Fibroblast of skin of left biceps (primary cell): ENCODE results near the gene AARS2.

ENCODE experiments used
- DNase-seq, 2 experiments: peaks; one replicate each; pipeline ENCODE4 v3.0.0-alpha.2; 2013; ENCODE audit warnings: low read depth in 2 of 2

Gene AARS2

DNA sequence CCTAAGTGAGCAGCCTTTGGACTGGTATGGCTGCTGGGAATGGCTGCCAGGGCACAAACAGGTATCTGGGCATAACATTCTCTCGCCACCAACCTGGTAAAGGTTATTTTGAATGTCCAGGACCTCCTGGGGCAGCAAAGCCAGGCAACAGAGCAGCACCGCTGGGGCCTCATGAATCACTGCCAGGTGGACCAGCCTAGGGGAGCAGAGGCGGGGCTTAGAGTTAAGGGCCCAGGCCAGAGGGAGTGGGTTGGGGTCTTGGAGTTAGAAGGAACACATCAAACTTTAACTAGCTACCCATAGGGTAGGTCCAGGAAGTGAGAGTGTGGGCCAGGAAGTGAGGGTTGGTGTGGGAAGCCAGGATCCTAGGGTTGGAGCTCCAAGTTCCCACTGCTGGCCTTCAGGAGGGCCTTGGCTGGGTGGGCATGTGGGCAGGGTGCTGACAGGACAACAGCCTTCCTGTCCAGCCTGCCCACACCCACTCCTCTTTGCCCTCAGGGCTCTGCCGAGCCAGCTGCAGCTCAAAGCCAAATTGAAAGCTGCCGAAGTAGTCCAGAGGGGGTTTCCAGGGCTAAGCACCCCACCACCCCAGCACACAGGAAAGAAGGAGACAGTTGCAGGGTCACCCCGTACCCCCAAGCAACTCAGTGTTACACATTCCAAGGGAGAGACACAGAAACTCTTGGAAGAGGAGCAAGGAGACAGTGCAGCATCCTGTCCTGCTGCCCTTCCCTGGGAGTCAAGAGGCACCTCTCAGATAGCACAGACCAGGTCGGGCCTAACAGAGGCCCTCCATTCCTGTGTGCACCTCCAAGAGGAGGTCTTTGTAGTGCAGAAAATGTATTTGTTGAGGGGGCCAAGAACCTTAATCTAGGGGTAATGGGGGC is 50.4 kb downstream of the AARS2 start:
- DNase-seq: no peak

- no peak for DNase-seq
These were observed 51.6 kb downstream of the AARS2 start for GRCh38 chr6:44261581-44261980.

- DNase-seq: no peak
These were observed 52.5 kb downstream of the AARS2 start for GRCh38 chr6:44260451-44261297.

GRCh38 chr6:44260011-44260410 is 53.1 kb downstream of the AARS2 start:
- no peak for DNase-seq

DNA sequence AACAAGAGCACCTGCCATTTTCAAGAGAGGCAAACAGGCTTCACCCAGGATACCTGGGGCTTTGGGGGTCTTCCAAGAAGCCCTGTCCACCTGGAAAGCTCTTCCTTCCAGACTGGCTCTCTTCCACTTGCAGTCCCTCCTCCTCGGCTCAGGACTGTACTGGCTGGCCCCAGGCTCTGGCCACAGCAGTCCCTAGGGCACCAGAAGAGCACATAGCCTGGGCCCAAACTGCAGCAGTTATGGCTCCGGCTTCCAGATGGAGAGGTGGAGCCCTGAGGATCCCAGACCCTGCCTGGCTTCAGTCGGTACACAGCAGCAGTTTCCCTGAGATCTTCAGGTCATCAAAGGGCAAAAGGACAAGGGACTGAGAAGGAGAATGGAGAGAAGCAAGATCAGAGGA is 54.2 kb downstream of the AARS2 start:
- no peak for DNase-seq

- no peak for DNase-seq
These were observed 54.8 kb downstream of the AARS2 start for GRCh38 chr6:44258325-44258863.

DNA sequence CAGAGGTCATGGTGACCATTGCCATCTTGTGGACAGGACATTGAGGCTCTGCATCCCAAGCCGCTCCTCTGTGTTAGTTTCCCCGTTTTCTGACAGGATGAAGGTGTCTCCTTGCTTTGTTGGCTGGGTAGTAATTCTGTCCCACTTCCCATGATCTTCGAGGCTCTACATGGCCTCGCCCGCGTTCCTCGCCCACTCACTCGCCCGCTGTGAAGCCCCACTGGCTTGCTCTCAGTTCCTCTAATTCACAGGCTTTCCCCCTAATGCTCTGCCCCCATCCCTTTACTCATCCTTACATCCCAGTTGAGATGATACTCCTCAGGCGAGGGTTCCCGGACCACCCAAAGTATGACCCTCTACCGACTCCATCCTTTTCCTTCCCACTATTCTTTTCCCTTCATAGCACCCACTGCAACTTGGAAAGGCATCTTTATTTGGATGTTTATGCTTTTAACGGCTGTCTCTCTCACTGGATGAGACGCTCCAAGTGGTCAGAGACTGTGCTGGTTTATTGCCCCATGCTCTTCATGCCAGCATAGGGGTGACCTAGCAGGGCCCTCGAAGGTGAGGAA is 55.3 kb downstream of the AARS2 start:
- no peak for DNase-seq

DNA sequence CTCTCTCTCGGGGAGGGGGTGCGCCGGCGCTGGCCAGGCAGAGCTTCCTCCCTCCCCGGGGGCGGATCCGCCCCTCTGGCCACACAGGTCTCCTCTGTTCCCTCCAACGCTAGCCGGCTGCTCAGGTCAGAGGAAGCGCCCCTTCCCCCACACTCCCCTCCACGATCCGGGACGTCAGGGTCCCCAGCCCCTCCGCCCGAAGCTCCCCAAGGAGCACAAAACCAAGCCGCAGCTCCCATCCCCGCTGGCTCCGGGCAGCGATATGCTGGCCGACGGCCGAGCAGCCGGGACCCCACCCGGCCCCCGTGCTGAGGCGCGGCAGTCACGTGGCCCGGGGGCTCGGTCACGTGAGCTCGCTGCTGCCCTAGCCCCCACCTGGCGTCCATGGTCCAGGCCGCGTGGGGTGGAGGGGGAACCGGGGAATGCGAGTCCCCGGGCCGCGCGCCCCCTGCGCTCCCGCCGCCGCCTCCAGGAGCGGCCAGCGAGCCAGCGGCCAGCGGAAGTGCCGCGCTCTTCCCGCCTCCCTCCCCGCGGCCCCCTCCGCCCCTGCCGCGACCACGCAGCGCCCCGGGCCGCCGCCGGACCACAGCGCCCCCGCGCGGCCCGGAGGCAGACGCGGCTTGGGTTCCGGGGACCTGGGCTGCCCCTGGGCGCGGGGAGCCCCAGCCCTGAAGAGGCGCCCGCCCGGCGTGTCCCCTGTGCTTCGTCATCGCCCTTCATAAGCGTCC is 56.0 kb downstream of the AARS2 start, which contains the start of gene SLC35B2:
Gene SLC35B2 (minus strand): TSS at position 504 of the 728 bp plus-strand sequence. CDS start 118 bp downstream, at position 386.
- no peak for DNase-seq

- DNase-seq: no peak
These were observed 56.4 kb downstream of the AARS2 start for GRCh38 chr6:44256775-44257024.

DNA sequence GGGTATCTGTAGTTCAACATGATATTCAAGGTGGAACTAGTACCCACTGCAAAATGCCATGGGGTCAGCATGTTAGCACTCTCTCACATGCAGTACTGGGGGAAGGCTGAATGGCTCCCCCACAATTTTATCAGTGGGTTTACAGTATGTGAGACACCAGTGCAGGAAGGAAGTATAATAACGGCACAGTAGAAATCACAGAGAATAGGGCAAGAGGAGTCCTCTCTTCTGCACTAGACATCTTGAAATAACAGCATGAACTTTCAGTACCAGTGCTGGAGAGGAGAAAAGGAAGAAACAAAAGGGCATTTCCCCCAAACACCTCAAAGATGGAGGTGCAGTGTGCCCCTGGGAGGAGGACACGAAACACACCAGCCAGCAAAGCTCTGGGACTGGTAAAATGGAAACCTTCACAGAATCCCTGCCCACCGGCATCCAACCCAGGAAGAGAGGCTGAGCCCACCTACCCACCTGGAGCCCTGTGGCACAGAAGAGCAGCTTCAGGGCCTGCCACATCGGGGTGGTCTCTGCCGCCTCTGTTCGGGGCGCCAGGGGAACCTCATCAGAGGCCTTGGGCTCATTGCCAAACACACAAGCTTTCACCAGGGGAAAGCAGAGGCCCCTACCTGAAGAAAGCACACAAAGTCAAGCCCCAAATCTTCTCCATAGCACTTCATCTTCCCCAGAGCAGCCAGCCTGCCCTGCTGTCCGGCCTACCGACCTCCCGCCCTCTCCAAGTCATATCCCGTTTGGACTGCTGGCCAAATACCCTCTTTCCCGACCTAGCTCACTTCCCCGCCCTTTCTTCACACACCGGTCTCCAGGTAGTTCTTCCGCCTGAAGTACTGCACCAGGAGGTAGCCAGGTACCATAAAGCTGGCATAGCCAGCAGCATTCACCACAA is 57.0 kb downstream of the AARS2 start:
- DNase-seq: no peak

GRCh38 chr6:44255105-44255808 is 57.9 kb downstream of the AARS2 start:
- DNase-seq: no peak

DNA sequence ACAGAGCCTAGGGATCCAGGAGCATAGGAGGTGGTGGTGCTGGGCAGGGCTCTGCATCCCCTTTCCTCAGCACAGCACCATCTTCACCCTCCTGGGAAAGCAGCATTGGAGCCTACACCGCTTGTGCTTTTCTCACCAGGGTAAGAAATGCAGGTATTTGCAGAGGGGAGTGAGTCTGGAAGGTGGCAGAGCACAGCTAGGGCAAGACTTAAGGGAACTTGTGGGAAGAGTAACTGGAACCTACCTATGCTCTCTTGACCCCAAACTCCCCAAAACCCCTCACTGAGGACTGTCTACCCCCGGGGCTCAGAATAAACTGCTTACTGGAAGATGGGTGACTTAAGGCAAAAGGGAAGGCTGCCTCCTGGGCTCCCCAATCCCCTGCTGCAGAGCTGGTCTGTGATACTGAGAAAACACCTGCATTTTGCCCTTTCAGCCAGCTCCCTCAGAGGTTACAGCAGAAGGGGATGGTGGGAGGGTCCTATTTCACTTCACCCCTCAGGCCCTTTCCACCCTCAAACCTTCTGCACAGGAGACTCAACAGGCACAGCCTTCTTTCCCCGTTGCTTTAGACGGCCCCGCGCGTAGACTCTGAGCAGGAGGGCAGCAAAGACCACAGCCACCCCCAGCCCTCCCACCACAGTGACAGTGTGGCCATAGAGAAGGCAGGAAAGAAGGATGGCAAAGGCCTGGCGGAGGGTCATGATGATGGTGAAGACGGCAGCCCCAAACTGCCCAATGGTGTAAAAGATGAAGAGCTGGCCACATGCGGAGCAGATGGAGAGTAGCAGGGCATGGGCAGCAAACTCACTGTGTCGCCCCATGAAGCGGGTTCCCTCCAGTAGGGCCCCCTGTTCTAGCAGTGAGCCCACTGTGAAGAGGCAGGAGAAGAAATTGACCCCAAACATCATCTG is 58.7 kb downstream of the AARS2 start:
- DNase-seq: no peak

GRCh38 chr6:44253307-44254101 is 59.6 kb downstream of the AARS2 start:
- no peak for DNase-seq

- DNase-seq: no peak
These were observed 61.3 kb downstream of the AARS2 start for GRCh38 chr6:44251576-44252524.

- no peak for DNase-seq
These were observed 62.4 kb downstream of the AARS2 start for GRCh38 chr6:44250718-44251123.

DNA sequence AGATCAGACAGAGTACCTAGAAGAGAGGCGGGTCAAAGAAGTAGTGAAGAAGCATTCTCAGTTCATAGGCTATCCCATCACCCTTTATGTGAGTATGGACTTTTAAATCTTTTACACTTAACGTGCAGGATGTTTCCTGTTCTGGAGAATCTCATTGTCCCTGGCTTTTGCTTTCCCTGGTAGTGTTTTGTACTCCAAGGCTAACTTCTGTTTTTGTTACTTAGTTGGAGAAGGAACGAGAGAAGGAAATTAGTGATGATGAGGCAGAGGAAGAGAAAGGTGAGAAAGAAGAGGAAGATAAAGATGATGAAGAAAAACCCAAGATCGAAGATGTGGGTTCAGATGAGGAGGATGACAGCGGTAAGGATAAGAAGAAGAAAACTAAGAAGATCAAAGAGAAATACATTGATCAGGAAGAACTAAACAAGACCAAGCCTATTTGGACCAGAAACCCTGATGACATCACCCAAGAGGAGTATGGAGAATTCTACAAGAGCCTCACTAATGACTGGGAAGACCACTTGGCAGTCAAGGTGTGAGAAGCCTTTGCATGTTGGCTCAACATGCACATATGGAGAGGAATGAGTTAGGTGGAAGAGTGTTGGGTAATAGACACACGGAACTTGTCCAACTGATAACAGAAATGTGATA is 63.0 kb downstream of the AARS2 start:
- DNase-seq: no peak
